Measurements from ENCODE around the gene GNB1.
"Not testable (repeated sequence)": the region's sequence is repeated elsewhere in the genome, so short reads cannot be mapped to it uniquely, and the experiment has no call there.

GNB1 gene

DNA sequence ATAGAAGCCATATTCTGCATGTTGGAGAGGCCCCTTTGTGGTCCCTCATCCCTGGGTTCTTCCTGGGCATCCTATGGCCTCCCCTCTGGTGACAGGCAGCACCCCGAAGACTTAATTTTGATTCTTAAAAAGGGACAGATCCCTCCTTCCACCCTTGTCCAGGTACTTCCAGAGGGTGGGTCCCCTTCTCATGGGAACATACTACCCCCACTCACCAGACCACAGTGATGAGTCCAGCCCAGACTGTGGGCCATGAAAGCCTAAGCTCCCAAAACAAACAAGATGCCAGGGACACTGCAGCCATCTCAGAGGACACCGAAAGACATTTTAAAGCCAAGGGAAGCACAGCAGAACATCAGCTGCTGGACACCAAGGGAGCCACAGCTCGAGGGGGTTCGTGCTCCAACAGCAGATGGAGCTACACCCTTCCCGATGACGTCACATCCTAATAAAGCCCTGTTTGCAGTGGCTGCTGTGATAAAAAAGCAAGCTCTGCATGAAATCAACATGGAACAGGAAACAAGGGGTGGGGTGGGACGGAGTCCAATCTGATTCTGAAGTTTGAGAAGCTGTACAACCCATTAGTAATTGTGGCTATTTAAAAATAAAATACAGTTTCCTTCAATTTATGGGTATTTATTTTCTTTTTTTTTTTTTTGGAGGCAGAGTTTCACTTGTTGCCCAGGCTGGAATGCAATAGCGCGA, 32.4 kb downstream of the GNB1 start:
- peak; percentile 84 for DNase-seq (ENCODE audit: low spot score)

DNA sequence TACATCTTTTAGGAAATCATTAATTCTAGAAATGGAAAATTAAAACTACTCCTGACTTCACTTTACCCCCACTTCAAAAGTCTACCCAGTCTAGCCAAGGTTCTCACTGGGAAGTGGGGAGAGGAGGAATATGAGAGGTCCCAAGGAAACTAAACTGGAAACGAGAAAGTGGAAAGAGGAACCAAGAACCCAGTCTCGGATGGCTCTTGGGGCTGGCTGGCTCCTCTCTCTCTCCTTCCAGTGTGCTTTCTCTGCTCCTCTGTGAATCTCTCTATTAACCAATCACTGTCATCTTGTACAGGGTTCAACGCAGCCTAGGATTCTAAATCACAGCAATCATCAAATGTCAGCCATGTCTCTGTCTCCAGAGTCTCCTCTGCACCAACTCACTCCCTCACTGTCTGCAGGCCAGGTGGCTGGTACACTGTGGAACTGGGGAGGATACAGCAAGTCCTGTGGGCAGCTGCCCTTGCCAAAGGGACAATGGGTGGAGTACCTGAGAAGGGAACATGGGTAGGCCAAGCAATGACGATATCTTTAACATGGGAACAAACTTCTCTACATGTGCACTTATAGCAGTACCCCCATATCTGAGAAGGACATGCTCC, 33.7 kb downstream of the GNB1 start:
- DNase-seq (ENCODE audit: low spot score) = peak; percentile 20

DNA sequence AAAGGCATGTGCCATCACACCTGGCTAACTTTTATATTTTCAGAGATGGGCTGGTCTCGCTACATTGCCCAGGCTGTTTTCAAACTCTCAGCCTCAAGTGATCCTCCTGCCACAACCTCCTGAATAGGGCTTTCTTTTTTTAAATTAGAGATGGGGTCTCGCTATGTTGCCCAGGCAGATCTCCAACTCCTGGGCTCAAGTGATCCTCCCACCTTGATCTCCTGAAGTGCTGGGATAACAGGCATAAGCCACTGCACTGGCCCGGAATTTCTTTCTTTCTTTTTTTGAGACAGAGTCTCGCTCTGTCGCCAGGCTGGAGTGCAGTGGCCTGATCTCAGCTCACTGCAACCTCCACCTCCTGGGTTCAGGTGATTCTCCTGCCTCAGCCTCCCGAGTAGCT, 34.7 kb downstream of the GNB1 start:
- not testable (repeated sequence) for DNase-seq (ENCODE audit: low spot score)

DNA sequence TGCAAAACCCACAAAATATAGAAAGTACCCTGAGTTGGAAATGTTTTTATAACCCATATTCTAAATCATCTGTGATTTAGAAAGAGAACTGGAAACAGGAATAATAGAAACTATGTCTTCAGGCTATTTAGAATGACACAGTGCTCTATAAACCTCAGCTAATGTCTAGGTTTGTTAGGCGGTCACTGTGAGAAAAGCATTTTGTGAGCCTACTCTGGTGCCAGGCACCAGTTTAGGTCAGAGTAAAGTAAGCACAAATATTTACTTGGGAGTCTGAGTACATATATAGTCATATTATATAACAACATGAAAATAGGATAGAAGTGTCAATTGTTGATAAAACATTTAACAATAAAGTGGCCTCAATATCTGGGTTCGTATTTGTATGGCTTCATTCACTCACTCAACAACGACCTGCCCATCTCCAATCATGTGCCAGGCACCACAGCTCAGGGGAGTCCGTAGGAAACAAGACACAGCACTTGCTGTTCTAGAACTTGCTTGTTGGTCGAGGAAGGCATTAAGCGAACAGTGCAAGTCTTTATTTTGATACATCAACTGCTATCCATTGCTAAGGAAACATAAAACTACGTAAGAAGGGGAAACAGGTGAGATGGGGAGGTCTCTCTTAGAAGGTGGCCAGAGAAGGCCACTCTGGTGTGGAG, 37.2 kb downstream of the GNB1 start:
- peak; percentile 34 for DNase-seq (ENCODE audit: low spot score)

DNA sequence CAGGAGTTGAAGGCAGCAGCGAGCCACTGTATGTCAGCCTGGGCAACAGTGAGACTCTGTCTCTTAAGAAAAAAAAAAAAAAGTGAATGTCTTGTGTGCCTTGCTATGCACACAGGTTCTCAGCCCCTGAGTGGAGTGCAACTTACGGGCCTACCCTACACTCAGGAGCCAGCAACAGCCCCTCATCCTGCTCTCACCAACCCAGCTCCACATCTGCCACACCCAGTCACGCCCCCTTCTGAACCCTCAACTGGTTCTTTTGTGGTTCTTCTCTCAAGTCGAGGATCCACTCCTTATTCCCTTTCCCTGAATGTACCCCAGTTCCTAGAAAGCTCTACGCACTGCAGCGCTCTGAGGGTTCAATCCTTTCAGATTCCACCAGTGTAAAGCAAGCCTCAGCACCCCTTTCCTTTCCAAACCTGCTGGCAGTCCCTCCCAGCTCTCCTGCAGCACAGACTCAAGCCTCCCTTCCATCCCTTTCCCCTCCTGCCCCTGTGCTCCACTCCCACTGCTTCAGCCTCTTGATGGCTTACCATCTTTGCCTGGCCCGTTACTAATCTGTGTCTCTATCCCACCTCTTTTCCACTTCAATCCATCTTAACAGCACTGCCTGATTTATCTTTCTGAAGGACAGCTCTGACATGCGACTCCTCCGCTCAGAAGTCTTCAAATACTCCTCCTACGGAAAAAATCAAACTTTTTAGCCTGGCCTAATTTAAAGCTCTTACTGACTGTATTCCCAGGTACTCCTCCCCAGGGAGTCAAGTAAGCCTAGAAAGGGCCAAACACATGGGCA, 38.1 kb downstream of the GNB1 start:
- DNase-seq (ENCODE audit: low spot score) = no peak

DNA sequence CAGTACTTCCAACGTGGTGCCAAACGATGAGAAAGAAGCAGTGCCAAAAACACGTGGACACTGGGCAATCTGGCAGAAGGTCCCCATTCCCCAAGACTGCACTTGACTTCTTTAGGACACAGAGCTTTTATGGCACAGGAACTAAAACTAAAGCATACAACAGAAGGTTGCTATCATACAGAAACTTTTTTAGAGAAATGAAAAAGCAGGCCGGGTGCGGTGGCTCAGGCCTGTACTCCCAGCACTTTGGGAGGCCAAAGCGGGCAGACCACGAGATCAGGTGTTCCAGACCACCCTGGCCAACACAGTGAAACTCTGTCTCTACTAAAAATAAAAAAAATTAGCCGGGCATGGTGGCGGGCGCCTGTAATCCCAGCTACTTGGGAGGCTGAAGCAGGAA, 43.0 kb downstream of the GNB1 start:
- DNase-seq (ENCODE audit: low spot score) = no peak

DNA sequence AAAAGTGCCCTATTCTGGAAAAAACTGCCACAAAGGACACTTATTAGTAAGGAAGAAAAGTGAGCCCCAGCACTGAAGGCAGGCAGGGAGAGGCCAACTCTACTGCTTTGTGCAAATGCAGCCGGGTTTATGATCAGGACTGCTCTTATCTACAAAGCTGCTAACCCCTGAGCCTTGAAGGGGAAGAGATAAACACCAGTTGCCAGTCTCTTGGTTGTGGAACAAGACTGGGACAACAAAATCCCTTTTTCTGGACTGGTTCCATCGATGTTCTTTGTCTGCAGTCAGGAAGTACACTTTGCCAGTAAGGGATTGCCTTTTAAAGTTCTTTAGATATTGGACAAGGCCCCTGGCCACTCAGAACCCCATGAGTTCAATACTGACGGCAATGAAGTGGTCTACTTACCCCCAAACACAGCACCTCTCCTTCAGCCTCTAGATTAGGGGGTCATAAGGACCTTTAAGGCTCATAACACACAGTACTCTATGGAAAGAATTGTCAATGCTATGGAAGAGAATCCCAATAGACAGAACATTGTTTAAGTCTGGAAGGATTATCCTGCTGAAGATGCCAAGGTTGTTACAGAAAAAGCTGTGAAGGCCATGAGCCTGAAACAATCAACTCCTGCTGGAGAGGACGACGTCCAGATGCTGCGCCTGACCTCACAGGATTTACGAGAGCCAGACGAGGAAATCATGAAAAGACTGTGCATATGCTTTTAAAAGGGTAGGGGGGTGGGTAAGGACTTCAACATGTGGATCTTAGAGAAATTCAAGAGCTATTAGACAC, 43.6 kb downstream of the GNB1 start:
- peak; percentile 47 for DNase-seq (ENCODE audit: low spot score)

DNA sequence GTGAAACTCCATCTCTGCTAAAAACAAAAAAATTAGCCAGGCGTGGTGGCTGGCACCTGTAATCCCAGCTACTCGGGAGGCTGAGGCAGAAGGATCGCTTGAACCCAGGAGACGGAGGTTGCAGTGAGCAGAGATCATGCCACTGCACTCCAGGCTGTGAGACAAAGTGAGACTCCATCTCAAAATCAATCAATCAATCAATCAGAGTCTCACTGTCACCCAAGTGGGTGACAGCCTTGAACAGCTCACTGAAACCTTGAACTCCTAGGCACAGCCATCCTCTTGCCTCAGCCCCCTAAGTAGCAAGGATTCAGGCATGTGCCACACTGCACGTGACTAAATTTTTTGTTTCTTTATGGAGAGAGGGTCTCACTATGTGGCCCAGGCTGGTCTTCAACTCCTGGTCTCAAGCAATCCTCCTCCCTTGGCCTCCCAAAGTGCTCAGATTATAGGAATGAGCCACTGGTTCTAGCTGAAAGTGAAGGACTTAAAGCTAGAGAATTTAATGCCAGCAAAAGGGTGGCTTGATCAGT, 44.4 kb downstream of the GNB1 start:
- DNase-seq (ENCODE audit: low spot score) = no peak

DNA sequence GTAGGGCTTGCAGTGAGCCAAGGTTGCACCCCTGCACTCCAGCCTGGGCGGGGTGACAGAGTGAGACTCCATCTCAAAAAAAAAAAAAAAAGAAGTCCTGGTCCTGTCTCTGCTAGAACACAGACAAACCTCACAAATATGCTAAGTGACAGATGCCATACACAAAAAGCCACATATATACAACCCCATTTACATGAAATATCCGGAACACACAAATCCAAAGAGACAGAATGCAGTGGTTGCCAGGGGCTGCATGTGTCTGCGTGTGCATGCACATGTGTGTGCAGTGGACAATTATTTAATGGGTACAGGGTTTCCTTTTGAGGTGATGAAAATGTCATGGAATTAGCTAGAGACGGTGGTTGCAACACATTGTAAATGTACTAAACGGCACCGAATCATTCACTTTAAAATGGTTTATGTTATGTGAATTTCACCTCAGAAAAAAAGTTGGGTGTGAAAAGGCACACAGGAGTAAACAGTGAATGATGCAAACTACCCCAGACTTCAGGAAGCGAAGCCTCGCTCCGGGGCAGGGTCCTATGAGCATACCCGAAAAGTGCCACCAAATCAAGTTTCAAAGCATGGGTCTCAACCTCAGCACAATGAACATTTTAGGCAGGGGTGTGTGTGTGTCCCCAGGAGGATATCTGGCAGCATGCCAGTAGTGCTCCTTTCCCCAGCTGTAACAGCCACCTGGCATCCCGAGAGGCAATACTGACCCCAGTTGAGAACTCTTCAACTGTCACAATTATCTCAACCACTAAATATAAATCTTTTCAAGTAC, 48.3 kb downstream of the GNB1 start:
- no peak for DNase-seq (ENCODE audit: low spot score)

DNA sequence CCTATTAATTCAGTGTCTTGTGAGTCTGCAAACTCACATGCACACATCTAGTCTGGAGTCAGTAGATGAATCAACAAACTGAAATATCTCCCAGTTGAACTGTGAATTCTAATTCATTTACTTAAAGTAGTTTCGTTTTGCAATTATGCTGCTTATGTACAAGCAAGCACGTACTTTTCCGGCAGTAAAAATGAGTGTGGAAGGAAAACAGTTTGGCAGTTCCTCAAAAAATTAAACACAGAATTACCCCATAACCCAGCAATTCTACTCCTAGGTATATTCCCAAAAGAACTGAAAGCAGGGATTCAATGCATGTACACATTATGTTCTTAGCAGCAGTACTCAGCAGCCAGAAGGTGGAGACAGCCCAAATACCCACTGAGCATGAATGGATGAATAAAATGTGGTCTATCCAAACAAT, 49.3 kb downstream of the GNB1 start:
- peak; percentile 48 for DNase-seq (ENCODE audit: low spot score)

DNA sequence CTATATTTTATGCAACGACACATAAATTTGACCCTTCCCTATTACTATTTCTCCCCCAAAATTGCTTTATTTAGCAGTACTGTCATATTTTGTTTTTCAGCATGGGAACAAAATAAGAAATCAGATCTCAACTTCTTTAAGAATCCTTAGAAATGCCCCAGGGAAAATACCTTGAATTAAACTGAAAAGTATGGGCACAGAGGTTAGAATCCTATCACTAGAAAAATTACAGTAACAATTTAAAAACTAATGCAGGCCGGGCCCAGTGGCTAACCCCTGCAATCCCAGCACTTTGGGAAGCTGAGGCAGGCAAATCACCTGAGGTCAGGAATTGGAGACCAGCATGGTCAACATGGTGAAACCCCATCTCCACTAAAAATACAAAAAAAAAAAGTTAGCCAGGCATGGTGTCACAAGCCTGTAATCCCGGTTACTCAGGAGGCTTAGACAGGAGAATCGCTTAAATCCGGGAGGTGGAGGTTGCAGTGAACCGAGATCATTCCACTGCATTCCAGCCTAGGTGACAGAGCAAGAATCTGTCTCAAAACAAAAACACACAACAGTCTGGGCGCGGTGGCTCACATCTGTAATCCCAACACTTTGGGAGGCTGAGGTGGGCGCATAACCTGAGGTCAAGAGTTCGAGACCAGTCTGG, 51.4 kb downstream of the GNB1 start:
- DNase-seq (ENCODE audit: low spot score) = no peak

DNA sequence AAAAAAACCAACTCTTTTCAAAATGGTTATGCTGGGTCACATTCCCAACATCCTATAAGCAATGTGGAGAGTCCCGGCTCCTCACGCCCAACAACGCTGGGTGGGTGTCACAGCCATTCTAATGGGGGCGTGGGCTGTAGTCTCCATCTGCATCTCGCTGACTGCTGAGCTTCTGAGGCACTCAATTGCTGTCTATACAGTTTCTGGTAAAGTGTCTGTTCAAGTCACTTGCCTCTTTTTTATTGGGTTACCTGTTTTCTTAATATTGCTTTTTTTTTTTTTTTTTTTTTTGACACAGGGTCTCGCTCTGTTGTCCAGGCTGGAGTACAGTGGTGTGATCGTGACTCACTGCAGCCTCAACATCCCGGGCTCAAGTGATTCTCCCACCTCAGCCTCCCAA, 54.8 kb downstream of the GNB1 start:
- no peak for DNase-seq (ENCODE audit: low spot score)

DNA sequence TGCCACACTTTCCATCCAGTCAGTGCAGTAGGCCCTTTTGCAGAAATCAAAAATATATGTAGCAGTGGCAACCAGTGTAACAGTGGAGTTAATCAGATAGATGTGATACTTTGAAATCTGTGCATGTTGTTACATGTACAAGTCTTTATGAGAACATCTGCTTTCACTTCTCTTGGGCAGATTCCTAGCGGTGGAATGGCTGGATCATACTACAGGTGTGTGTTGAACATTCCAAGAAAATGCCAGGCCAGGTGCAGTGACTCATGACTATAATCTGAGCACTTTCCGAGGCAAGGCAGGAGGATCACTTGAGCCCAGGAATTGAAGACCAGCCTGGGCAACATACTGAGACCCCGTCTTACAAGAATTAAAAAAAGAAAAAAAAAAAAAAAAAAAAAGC, 55.3 kb downstream of the GNB1 start:
- DNase-seq (ENCODE audit: low spot score) = no peak

DNA sequence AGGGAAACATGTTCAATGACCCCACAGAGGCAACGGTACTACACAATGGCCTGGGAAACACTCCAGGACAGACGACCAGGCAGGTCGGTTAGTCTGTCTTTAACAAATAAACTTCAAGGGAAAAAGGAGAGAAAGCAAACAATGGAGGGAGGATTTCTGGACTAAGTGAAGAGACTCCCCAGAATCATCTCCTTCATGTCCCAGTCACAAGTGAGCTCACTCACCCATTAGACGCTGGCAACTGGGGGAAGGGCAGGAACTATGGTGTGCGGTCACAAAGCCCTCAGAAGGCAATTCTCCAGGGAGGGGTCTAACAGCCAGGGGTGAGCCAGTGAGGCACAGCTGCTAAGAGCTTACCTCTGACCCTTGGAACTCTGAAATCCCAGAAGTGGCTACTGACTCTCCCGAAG, 57.0 kb downstream of the GNB1 start:
- DNase-seq (ENCODE audit: low spot score) = peak; percentile 32

DNA sequence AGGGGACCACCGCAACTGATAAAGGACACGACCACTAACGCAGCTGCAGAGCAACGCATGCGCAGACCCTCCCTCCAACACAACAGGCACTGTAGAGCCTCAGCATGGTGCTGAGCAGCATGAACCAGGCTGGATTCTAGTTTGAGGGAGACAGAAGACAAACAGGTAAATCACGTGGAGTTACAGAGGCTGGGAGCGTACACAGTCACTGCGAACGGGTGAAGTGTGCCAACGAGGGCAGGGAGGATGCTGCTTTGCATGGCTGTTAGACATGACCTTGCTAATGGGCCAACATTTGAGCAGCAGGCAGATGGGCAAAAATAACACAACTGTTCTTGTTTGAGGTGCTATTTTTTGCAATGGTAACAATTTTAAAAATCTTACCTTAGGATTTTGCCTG, 57.4 kb downstream of the GNB1 start:
- no peak for DNase-seq (ENCODE audit: low spot score)

DNA sequence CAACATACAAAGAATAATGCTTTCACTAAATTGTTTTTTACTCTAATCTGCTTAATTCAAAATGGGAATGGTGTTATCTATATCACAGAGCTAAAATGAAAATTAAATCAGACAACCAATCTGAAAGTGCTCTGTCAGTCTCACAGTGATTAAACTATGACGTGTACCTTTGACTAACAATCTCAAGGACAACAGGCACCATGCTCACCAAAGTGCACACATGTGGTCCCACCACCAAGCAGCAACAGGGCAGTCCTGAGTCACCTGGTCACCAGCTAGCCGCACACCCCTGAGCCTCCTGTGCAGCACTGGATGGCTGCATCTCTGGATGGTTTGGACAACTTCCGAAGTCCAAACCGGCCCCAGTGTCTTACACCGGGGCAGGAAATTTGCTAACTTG, 58.1 kb downstream of the GNB1 start:
- no peak for DNase-seq (ENCODE audit: low spot score)

DNA sequence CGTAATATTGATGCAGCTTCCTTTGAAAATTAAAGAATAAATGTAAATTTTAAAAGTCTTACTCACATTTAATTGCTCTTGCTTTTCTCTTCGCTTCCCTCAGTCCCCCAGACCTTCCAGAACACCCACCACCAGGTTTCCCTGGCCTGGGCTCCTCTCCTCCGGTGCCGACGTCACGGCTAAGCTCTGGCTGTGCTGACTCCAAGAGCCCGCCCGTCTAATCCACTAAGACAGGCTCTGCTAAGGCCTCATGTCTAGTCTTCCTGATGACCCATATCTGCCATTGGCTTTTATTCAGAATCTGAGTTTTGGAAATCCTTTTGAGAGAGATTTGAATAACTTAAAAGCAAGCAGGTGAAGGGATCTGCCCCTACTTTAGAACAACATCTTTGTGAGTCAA, 58.7 kb downstream of the GNB1 start:
- DNase-seq (ENCODE audit: low spot score) = no peak

DNA sequence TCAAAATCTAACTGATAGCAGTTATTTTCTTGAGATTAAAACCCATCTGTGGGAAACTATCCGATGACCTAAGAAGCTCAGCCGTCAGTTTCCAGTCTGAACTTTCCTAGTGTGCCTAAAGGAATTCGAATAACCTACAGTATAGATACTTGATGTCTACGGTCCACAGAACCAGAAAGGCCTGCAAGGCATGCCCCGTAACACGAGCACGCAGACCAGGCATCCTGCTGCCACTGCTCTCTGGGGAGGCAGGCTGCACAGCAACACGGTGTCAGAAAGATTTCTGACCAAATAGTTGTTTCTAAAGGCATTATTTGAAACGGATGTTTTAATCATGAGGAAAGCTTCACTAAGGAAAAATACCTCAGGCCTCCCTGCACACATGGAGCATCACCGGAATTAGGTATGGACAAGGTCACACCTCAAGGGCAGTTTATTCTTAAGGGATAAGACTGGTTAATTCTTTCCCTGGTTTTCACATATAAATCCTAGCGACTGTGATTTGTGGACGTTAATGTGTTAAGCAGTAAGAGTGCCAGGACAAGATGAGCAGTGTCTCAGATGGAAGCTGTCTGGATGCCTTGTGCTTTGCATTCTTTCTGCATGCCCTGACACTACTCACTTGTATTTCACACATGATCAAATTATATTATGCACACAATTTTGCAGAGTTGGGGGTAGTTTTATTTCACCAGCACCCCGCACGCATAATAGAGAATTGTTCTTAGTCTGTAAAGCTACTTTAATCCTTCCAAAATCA, 63.6 kb downstream of the GNB1 start:
- no peak for DNase-seq (ENCODE audit: low spot score)

DNA sequence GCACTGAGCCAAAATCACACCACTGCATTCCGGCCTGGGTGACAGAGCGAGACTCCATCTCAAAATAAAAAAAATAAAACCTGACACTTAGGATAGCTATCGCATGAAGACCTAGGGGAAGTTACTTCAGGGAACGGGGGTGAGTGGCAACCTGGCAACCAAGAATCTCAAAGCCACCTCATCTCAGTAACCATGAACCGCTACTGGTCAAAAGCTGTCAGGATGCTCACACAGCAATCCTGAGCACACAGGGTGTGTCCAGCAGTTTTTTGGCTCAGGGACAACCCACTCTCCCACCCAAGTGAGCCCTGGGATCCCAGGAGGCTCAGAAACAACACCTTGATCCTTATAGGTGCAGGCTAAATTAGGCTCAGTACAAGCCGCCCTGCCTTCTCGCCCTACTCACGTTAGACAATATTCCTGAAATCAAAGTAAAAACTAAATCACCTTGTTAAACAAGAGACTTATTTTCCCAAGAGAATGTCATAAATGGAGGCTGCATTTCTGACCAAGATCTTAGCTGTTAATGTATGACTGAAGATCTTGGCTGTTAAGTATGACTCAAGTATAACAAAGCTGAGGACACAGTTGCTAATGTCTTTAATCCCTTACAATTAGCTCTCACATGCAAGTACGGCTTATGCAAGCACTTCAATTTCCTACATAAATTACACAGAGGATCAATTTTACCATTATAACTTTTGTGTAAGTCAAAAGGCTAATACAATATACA, 64.4 kb downstream of the GNB1 start:
- DNase-seq (ENCODE audit: low spot score) = no peak

Data from Ammon's horn (tissue), 1 donor.